Left lung (tissue), 10 donors: ENCODE data around the gene PDPR. TPM values are rescaled to one million over a fixed set of nuclear protein-coding genes. Genes with fewer than 3 reads are reported as not detected.
"Not testable (repeated sequence)": the region's sequence is repeated elsewhere in the genome, so short reads cannot be mapped to it uniquely, and the experiment has no call there.

ENCODE experiments used
- ATAC-seq: fragments of 200-7000 bp; cut with Tn5 transposase; one replicate; pipeline ENCODE4 v1.9.1; 2020; ENCODE audit warnings: moderate library complexity
- DNase-seq, 4 donors: peaks; one replicate each; pipeline ENCODE4 v3.0.0-alpha.2; 2013 to 2020
- H3K27ac ChIP-seq, 2 donors: fragments of 200-600 bp; sonication (generic) in 1 of 2; one replicate each; pipeline versions ENCODE4 v1.5.0 to v1.8.0; 2020 to 2021
- H3K27me3 ChIP-seq, 2 donors: fragments of 200-600 bp; sonication (generic) in 1 of 2; one replicate each; pipeline versions ENCODE4 v1.5.0 to v1.8.0; 2020 to 2021
- H3K36me3 ChIP-seq, 2 donors: fragments of 200-600 bp; sonication (generic) in 1 of 2; one replicate each; pipeline versions ENCODE4 v1.5.0 to v1.8.0; 2020 to 2021
- H3K4me1 ChIP-seq, 2 donors: fragments of 200-600 bp; one replicate each; pipeline ENCODE4 v1.8.0; 2021
- H3K4me3 ChIP-seq, 2 donors: fragments of 200-600 bp; sonication (generic) in 1 of 2; one replicate each; pipeline versions ENCODE4 v1.5.0 to v1.8.0; 2020 to 2021; ENCODE audit warnings: mild to moderate bottlenecking in 1 of 2
- H3K9me3 ChIP-seq, 2 donors: fragments of 200-600 bp; sonication (generic) in 1 of 2; one replicate each; pipeline versions ENCODE4 v1.5.0 to v1.8.0; 2020 to 2021
- intact Hi-C, 2 donors: fragments of 100-400 bp; cut with DNase I; formaldehyde crosslinking; loops; one replicate each; pipeline versions ENCODE4 v1.11.2 to v1.14.2; 2022
- polyA plus RNA-seq, 6 donors: library from polyadenylated mRNA; unstranded; fragments of 120-200 nt; gene quantifications; one replicate each; pipeline ENCODE4 v1.2.1, GENCODE V29; 2013; ENCODE audit not compliant: insufficient read length in 6 of 6
- total RNA-seq, 2 donors: library from RNA; stranded (reverse); fragmentation: NEBNext Ultra II Directional; extraction: Animal tissue kit (Norgen Biotek cat#: 25700); gene quantifications; one replicate each; pipeline ENCODE4 v1.2.1, GENCODE V29; 2021
- TF ChIP-seq, protein P1 (sequence below), 2 donors: fragments of 200-600 bp; sonication (generic) in 1 of 2; IDR thresholded peaks; one replicate each; pipeline versions ENCODE4 v1.5.0 to v1.8.0; 2021; ENCODE audit warnings: antibody characterized with exemption in 2 of 2
- donor health status: DM: no; HTN: yes; CAD: no.
- donor health status: DM: no; HTN: no; CAD: no.

PDPR gene
- total and polyA plus RNA-seq, 8 donors = 16.5 to 47.2 (median 38.8) TPM

DNA sequence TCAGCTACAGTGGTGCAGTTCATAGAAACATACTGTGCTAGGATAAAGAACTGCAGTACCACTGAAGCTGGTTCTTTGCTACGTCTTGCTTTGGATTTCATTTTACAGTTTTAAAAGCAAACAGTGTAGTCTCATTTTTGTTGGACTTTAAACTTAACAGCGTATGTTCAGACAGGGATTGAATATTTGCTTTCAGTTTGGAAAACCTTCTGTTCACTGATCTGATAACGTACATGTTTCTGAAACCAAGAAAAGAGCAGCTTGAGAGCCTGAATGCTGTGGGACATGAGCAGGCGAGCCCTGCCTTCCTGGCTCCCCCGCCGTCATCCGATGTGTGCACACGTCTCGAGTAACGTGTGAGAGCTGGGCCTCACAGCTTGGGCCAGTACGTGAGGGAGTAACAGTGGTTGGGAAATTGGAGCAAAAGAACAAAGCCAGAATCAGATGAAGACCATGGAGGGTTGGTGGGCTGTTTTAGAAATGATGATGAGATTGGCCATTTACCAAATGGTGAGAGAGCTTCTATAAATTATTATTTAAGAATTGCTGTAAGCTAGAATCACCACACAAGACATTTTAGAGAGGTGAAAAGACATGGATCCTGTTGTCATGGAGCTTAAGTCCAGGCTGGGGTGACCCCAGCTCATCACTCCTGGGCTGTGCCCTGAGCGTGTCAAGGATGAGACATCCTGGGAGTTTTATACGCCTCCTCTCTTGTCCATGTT lies 38.6 kb downstream of the PDPR start:
- Histone ChIP-seq H3K9me3 (no peaks in the 10 kb centered on the region), H3K4me3 (no peak overlapping the region), H3K27me3 (no peaks in the 10 kb centered on the region), H3K27ac (no peak overlapping the region), H3K36me3 (peaks cover 6 to 99% of the 10 kb centered on the region in 2 donors), H3K4me1 (no peaks in the 10 kb centered on the region)
- TF ChIP-seq, protein P1, sequence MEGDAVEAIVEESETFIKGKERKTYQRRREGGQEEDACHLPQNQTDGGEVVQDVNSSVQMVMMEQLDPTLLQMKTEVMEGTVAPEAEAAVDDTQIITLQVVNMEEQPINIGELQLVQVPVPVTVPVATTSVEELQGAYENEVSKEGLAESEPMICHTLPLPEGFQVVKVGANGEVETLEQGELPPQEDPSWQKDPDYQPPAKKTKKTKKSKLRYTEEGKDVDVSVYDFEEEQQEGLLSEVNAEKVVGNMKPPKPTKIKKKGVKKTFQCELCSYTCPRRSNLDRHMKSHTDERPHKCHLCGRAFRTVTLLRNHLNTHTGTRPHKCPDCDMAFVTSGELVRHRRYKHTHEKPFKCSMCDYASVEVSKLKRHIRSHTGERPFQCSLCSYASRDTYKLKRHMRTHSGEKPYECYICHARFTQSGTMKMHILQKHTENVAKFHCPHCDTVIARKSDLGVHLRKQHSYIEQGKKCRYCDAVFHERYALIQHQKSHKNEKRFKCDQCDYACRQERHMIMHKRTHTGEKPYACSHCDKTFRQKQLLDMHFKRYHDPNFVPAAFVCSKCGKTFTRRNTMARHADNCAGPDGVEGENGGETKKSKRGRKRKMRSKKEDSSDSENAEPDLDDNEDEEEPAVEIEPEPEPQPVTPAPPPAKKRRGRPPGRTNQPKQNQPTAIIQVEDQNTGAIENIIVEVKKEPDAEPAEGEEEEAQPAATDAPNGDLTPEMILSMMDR (IDR thresholded peaks at IDR 0.05) = no peak
- ATAC-seq (no peak), DNase-seq (peak in 1 of 4 donors; percentile 79)
- intact Hi-C loops = no loop called here

DNA sequence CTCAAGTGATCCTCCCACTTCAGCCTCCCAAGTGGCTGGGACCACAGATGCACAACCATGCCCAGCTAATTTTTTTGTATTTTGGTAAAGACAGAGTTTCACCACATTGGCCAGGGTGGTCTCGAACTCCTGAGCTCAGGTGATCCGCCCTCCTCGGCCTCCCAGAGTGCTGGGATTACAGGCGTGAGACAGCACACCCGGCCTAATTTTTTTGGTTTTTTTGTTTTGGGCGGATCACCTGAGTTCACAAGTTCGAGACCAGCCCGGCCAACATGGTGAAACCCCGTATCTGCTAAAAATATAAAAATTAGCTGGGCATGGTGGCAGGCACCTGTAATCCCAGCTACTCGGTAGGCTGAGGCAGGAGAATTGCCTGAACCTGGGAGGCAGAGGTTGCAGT lies 40.6 kb downstream of the PDPR start:
- DNase-seq = peak in 1 of 4 donors; percentile 49
- H3K27me3 ChIP-seq, intact Hi-C loops, H3K9me3 ChIP-seq, H3K4me1 ChIP-seq, H3K4me3 ChIP-seq, ATAC-seq, H3K27ac ChIP-seq: not testable (repeated sequence)
- peaks cover 6 to 100% of the 10 kb centered on the region in 2 donors for H3K36me3 ChIP-seq

DNA sequence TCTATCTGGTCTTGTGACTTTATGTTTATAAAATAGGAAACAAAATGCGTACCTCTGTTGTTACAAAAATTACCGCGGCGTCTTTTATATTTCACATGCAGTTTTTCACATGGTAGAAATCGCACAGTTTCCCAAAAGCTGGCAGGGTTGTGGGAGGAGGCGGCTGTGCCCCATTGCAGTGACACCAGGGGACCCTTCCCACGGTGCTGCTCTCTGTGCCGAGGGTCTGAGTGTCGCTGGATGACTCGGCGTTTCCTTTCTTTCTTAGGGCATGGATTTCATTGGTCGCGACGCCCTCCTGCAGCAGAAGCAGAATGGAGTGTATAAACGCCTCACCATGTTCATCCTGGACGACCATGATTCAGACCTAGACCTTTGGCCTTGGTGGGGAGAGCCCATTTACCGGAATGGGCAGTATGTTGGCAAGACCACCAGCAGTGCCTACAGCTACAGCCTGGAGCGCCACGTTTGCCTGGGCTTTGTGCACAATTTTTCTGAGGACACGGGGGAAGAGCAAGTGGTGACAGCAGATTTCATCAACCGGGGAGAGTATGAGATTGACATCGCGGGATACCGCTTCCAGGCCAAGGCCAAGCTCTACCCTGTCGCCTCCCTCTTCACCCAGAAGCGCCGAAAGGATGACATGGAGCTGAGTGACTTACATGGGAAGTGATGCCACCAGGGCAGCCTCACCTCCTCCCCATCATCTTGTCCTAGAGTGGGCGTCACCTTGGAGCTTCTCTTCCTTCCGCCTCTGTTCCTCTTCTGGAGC lies 42.3 kb downstream of the PDPR start:
- intact Hi-C loops = no loop called here
- Histone ChIP-seq H3K27ac (no peak overlapping the region), H3K9me3 (no peaks in the 10 kb centered on the region), H3K4me3 (no peak overlapping the region), H3K4me1 (no peaks in the 10 kb centered on the region), H3K36me3 (peaks cover 0 to 100% of the 10 kb centered on the region in 2 donors), H3K27me3 (no peaks in the 10 kb centered on the region)
- ATAC-seq (no peak), DNase-seq (peak in 1 of 4 donors; percentile 73)
- TF ChIP-seq, protein P1 (IDR thresholded peaks at IDR 0.05) = no peak

DNA sequence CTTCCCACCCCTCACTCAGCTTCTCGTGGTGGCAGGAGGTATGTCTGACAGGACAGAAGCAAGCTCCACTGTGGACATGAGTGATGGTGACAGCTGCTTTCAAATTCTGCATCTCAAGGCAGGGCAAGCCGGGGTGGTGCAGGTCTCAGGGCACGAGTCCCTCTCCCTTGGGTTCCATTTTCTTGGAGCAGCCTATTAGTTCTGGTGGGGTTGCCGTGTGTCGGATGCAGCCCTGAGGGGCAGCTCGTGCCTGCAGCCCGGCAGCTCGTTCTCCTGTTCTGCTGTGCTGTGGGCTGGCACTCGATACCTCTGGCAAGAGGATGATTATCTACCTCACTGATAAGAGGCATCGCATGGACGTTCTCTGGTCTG lies 43.0 kb downstream of the PDPR start:
- Histone ChIP-seq H3K36me3 (peaks cover 0 to 100% of the 10 kb centered on the region in 2 donors), H3K27ac (no peak overlapping the region), H3K4me3 (no peak overlapping the region), H3K27me3 (no peaks in the 10 kb centered on the region), H3K9me3 (no peaks in the 10 kb centered on the region), H3K4me1 (no peaks in the 10 kb centered on the region)
- intact Hi-C loops = no loop called here
- ATAC-seq = no peak
- TF ChIP-seq, protein P1 (IDR thresholded peaks at IDR 0.05) = no peak
- peak in 1 of 4 donors; percentile 68 for DNase-seq

DNA sequence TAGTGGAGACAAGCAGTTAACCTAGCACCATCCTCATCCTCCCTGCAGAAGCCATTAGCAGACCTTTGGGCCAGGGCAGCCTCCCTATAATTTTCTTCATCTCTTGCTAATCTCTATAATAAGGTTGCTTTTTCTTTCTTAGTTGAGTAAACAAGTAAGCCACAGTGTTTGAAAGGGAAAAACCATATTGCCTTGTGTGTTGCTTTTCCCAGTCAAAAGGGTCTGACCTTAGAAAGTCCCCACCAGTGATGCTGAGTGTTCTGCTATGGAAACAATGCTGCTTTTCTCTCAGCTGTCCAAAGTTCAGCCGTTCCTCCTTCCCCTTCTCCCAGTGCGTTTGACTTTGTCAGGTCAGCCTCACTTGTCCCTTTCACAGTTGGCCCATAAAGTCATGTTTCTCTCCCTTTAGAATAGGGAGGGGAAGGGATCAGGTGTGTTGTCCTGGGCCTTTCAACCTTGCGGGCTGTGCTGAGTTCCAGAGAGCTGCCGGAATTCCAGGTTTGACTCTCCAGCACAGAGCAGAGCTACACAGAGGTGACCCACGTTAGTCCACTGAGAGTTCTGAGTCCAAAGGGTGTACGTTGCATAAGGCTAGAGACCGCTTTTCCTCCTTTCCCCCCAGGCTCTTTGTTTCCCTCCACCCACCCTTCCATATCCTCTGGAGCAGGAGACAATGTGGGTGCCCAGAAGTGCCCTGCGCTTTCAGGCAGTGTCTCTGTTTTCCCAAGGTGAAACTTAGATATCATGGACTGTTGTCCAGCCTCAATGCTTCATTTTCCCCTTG lies 43.5 kb downstream of the PDPR start:
- intact Hi-C loops = no loop called here
- H3K27ac ChIP-seq = no peak overlapping the region
- ATAC-seq (no peak), DNase-seq (peak in 1 of 4 donors; percentile 45)
- H3K4me3 ChIP-seq = no peak overlapping the region
- H3K36me3 ChIP-seq = peaks cover 0 to 100% of the 10 kb centered on the region in 2 donors
- H3K9me3 ChIP-seq = no peaks in the 10 kb centered on the region
- H3K27me3 ChIP-seq = no peaks in the 10 kb centered on the region
- H3K4me1 ChIP-seq = no peaks in the 10 kb centered on the region
- TF ChIP-seq, protein P1 (IDR thresholded peaks at IDR 0.05) = no peak
